ENCODE data around the gene DRAXIN.
"Not testable (repeated sequence)": the region's sequence is repeated elsewhere in the genome, so short reads cannot be mapped to it uniquely, and the experiment has no call there.

Gene DRAXIN

GRCh38 chr1:11691302-11691914 is at the start of gene DRAXIN:
Gene DRAXIN (plus strand): TSS chr1:11691710. CDS start chr1:11706259, 14,549 bp downstream.
- in situ Hi-C loops (cut with HindIII; ENCODE audit: low sequenced_read_pairs): no loop called here
- no peak for TF ChIP-seq CTCF (IDR thresholded peaks at IDR 0.05; ENCODE audit: low read depth, low read length, missing control alignments)
- peak within 1 kb of the TSS; percentile 38 for H3K4me3 ChIP-seq (ENCODE audit: low read depth, low read length)
- DNase-seq (ENCODE audit: low read depth): no peak

- no peak overlapping the region for H3K4me3 ChIP-seq (ENCODE audit: low read depth, low read length)
- no peak for TF ChIP-seq CTCF (IDR thresholded peaks at IDR 0.05; ENCODE audit: low read depth, low read length, missing control alignments)
- in situ Hi-C loops (cut with HindIII; ENCODE audit: low sequenced_read_pairs): no loop called here
- no peak for DNase-seq (ENCODE audit: low read depth)
Measured at GRCh38 chr1:11641776-11642305, 49.7 kb upstream of the DRAXIN start.

- DNase-seq (ENCODE audit: low read depth): peak; percentile 36
- in situ Hi-C loops (cut with HindIII; ENCODE audit: low sequenced_read_pairs); H3K4me3 ChIP-seq (ENCODE audit: low read depth, low read length): not testable (repeated sequence)
- peak; percentile 97 for TF ChIP-seq CTCF (IDR thresholded peaks at IDR 0.05; ENCODE audit: low read depth, low read length, missing control alignments)
Measured at GRCh38 chr1:11642418-11643017, 49.0 kb upstream of the DRAXIN start.

GRCh38 chr1:11643782-11644181 is 47.7 kb upstream of the DRAXIN start:
- no peak for DNase-seq (ENCODE audit: low read depth)
- no peak overlapping the region for H3K4me3 ChIP-seq (ENCODE audit: low read depth, low read length)
- no peak for TF ChIP-seq CTCF (IDR thresholded peaks at IDR 0.05; ENCODE audit: low read depth, low read length, missing control alignments)
- in situ Hi-C loops (cut with HindIII; ENCODE audit: low sequenced_read_pairs): no loop called here

GRCh38 chr1:11645270-11645669 is 46.2 kb upstream of the DRAXIN start:
- no peak overlapping the region for H3K4me3 ChIP-seq (ENCODE audit: low read depth, low read length)
- no peak for DNase-seq (ENCODE audit: low read depth)
- in situ Hi-C loops (cut with HindIII; ENCODE audit: low sequenced_read_pairs): no loop called here
- no peak for TF ChIP-seq CTCF (IDR thresholded peaks at IDR 0.05; ENCODE audit: low read depth, low read length, missing control alignments)

GRCh38 chr1:11645670-11646265 is 45.7 kb upstream of the DRAXIN start:
- in situ Hi-C loops (cut with HindIII; ENCODE audit: low sequenced_read_pairs): no loop called here
- DNase-seq (ENCODE audit: low read depth): peak; percentile 44

More at GRCh38 chr1:11645670-11646265, 45.7 kb upstream of the DRAXIN start:
- H3K4me3 ChIP-seq (ENCODE audit: low read depth, low read length): no peak overlapping the region
- TF ChIP-seq CTCF (IDR thresholded peaks at IDR 0.05; ENCODE audit: low read depth, low read length, missing control alignments): peak; percentile 82

Measured in astrocyte of the cerebellum (primary cell).